GM10248 (cell line): ENCODE results near the gene CSF1.

Source experiments
- CTCF ChIA-PET: fragments of 300-600 bp; sonication (Branson Sonifier 250); formaldehyde crosslinking; extraction: SDS; loops from one replicate; lab custom pipeline; 2021; ENCODE audit warnings: antibody characterized with exemption; lab: Yijun Ruan, JAX
- POLR2A ChIA-PET: fragments of 350-650 bp; sonication (Branson Sonifier 250); formaldehyde crosslinking; extraction: SDS; loops from one replicate; lab custom pipeline; 2020; ENCODE audit warnings: antibody characterized with exemption; lab: Yijun Ruan, JAX
- DNase-seq: peaks from one replicate; pipeline ENCODE4 v3.0.0; 2012; ENCODE audit errors: extremely low spot score
- TF ChIP-seq, protein P1 (sequence below): IDR thresholded peaks from 2 replicates; pipeline ENCODE4 v1.5.1; 2012; ENCODE audit warnings: mild to moderate bottlenecking, low read depth; ENCODE audit errors: extremely low read depth, missing control alignments, control extremely low read depth

Gene CSF1

DNA sequence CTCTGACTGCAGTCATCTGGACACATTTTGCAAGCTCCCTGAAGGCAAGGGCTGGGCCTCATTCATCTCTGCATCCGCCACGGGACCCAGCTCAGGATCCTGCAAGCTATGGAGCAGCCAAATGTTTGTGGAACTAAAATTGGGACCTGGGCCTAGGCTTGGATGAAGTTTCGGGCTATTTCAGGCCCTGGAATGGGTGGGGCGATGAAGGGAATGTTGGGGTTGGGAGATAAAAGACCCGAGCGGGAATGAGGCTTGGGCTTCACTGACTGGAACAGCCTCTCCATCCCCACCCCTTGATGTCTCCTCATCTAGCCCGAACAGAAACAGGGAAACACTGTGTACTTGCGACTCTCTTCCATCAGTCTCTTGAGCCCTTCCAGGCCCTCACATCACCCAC is 66.6 kb downstream of the CSF1 start:
- TF ChIP-seq, protein P1, sequence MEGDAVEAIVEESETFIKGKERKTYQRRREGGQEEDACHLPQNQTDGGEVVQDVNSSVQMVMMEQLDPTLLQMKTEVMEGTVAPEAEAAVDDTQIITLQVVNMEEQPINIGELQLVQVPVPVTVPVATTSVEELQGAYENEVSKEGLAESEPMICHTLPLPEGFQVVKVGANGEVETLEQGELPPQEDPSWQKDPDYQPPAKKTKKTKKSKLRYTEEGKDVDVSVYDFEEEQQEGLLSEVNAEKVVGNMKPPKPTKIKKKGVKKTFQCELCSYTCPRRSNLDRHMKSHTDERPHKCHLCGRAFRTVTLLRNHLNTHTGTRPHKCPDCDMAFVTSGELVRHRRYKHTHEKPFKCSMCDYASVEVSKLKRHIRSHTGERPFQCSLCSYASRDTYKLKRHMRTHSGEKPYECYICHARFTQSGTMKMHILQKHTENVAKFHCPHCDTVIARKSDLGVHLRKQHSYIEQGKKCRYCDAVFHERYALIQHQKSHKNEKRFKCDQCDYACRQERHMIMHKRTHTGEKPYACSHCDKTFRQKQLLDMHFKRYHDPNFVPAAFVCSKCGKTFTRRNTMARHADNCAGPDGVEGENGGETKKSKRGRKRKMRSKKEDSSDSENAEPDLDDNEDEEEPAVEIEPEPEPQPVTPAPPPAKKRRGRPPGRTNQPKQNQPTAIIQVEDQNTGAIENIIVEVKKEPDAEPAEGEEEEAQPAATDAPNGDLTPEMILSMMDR: no peak
- ChIA-PET CTCF (interaction anchor here (1.1 to 18.3 kb wide), 3 partner anchors 186 to 337 kb away, joined by 3 to 737 read pairs (median 5); no protein-coding TSS in a partner anchor), POLR2A (no interaction called here)
- no peak for DNase-seq

DNA sequence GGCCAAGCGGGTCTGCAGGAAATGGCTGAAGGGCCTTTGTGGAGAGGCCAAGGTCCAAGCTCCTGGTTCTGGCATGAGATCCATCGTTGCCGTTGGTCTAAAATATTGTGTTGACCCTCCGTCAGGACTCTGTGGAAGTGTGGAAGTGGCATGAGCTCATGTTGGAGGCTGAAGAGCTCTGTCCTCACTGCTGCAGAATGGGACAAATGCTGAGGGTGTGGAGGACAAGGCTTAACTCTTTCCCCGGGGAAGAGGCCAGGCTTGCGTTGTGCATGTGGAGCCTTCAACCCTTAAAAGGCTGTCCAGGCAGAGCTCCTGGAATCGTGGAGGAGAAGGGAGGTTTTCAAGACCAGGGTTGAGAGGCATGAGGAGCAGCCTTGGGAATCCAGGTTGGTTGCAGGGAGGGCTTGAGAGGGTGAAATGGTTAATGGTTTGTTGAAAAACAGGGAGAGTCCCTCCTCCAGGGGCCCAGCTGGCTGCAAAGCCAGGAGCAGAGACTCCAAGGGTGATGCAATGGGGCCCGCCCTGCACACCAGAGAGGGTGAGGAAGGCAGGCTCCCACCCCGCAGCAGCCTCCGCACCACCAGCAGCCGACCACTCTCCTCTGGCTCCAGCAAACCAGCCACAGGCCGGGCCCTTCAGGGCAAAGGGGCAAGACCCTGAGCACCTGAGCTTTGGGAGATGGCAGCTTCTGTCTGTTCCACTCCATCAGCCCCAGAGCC is 67.2 kb downstream of the CSF1 start:
- ChIA-PET POLR2A (no interaction called here), CTCF (interaction anchor here (0.7 to 18.3 kb wide), 4 partner anchors 24 to 203 kb away, joined by 3 to 737 read pairs (median 3); no protein-coding TSS in a partner anchor)
- TF ChIP-seq, protein P1: no peak
- no peak for DNase-seq

DNA sequence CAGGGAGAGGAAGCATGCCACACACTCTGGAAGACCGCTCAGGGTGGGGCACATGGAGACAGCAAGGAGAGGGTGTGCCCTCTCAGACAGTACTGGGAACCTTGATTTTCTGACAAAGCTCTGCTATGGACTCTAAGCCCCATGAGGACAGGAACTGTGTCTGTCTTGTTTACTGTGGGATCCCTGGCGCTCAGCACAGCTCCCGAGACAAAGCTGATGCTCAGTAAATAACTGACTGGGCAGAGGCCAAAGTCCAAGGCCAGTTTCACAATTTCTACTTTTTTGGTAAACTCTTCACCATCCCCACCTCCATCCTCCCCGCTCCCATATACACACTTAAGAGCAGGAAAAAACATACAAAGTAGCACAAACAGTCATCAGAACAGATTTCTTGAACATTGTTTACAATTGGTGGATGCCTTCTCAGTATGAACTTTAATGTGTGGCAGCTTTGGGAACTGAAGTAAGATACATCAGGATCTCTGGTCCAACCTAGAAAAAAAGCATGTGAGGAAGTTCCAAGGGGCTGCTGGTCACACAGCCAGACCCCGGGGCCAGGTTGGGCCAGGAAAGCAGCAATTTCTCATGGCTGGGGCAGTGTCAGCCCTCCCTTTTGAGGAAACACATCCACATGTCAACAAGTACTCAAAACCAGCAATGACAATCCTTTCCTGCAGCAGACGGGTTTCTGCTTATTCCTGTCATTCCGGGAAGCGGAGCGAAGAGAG is 68.3 kb downstream of the CSF1 start:
- ChIA-PET CTCF (interaction anchor here (0.8 to 18.3 kb wide), 7 partner anchors 25 to 339 kb away, joined by 3 to 737 read pairs (median 3); no protein-coding TSS in a partner anchor), POLR2A (no interaction called here)
- no peak for DNase-seq
- TF ChIP-seq, protein P1: no peak

DNA sequence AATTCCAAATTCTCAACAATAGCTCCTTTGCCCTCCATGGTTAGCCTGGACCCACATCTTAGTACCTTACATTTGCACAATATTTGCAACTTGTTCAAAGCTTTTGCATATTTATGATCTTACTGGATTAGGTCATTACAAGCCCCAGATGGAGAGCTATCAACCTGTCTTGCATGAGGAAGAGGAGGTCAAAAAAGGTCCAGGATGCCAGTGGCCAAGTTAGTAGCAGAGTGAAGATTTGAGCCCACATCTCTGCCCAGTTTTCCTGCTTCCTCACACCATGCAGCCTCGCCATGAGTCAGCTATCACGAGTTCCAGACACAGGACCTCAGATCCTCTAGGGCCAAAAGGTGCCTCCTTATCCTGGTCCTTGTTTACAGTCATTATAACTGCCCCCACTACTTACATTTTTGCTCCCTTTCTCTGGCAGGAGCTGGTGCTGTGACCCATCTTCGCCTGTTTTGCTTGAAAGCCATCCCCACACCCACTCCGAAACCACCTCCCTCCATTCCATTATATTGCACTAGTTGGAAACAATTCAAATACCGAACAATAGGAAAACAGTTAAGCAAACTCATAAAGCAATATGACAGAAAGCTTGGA is 68.9 kb downstream of the CSF1 start:
- TF ChIP-seq, protein P1: no peak
- DNase-seq: no peak
- POLR2A ChIA-PET: no interaction called here
- CTCF ChIA-PET: interaction anchor here (0.8 to 18.3 kb wide), 16 partner anchors 14 to 447 kb away, joined by 3 to 737 read pairs (median 4); no protein-coding TSS in a partner anchor
